T1000 (cell line): Measurements from ENCODE around the gene UPK1B.
"Not testable (repeated sequence)": the region's sequence is repeated elsewhere in the genome, so short reads cannot be mapped to it uniquely, and the experiment has no call there.

Experiments
- DNase-seq: peaks from one replicate; lab custom pipeline; 2025; ENCODE audit warnings: mixed read lengths; lab: John Stamatoyannopoulos, UW

Gene UPK1B

DNA sequence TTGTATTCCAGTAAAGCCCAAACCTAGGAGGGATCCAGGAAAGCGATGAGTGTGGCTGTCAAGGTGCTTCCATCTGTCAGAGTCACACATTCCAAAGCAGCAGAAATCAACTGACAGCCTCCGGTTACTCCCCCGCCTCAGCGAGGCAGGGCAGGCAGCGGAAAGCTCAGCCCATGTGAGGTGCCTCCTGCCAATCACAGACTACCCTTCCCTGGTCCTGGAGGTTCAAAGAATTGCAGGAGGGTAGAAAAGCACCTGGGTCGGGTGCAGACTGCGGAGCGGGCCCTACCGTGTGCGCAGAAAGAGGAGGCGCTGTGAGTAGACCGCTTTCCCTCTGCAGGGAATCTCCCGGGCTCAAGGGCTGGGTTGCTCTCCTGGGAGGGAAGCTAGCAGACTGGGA lies at the start of gene UPK1B:
UPK1B (plus strand) TSS at position 274 of the 400 bp plus-strand sequence. CDS start 13,144 bp downstream, outside the sequence.
- no peak for DNase-seq

DNA sequence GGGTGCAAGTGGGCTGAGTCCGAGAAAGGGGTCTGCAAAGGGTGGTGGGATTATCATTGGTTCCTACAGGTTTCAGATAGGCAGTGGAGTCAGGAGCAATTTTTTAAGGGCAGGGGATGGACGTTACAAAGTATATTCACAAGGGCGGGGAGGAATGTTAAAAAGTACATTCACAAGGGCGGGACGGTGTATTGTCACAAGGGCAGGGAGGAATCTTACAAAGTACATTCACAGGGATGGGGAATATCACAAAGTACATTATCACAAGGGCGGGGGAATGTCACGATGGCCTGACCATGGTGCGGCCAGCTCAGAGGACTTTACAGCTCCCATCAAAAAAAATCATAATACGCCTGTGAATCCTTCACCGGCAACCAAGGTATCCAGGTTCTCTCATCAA lies 48.1 kb upstream of the UPK1B start:
- no peak for DNase-seq

DNA sequence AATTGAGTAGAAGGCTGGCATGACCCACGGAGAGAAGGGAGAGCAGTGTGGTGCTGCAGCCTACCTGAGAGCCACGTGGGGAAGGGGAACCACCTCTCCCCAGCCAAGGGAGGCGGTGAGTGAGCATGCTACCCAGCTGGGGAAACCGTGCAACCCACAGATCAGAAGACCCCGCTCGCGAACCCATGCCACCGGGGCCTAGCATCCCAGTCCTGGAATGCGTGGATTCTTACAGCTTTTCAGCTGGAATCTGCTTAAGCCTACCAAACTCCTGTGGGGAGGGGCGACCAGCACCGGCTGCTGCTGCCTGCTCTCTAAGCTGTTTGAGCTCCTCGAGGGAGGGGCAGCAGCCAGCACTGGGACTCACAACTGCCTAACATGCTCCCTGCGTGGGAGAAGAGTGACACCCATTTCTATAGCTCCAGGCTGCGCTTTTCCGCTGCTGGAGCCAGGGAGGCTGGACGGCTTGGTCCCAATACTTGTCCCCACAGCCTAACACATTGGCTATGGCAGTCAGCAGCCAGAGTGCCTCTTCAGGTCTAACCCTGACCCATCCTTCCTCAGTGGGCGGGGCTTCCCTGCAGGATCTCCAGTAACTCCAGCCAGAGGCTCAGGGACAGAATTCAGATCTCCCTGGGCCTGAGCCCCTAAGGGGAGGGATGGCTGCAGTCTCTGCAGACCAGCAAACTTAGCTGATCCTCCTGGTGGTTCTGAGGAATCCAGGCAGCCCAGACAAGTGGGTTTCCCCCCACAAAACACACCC lies 47.5 kb upstream of the UPK1B start:
- no peak for DNase-seq

DNA sequence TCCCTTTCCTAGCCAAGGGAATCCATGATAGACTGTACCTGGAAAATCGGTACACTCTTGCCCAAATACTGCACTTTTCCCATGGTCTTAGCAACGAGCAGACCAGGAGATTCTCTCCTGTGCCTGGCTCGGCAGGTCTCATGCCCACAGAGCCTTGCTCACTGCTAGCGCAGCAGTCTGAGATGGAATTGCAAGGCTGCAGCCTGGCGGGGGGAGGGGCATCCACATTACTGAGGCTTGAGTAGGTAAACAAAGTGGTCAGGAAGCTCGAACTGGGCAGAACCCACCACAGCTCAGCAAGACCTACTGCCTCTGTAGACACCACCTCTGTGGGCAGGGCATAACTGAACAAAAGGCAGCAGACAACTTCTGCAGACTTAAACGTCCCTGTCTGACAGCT lies 43.1 kb upstream of the UPK1B start:
- DNase-seq, result not testable (repeated sequence)

DNA sequence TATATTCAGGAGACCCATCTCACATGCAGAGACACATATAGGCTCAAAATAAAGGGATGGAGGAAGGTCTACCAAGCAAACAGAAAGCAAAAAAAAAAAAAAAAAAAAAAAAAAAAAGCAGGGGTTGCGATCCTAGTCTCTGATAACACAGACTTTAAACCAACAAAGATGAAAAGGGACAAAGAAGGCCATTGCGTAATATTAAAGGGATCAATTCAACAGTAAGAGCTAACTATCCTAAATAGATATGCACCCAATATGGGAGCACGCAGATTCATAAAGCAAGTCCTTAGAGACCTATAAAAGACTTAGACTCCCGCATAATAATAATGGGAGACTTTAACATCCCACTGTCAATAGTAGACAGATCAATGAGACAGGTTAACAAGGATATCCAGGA lies 41.1 kb upstream of the UPK1B start:
- not testable (repeated sequence) for DNase-seq

DNA sequence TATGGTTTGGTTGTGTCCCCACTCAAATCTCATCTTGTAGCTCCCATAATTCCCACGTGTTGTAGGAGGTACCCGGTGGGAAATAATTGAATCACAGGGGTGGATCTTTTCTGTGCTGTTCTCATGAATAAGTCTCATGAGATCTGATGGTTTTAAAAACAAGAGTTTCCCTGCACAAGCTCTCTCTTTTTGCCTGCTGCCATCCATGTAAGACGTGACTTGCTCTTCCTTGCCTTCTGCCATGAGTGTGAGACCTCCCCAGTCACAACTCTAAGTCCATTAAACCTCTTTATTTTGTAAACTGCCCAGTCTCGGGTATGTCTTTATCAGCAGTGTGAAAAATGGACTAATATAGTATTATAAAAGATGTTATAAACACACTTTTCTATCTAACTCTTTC lies 34.0 kb upstream of the UPK1B start:
- DNase-seq, result not testable (repeated sequence)

DNA sequence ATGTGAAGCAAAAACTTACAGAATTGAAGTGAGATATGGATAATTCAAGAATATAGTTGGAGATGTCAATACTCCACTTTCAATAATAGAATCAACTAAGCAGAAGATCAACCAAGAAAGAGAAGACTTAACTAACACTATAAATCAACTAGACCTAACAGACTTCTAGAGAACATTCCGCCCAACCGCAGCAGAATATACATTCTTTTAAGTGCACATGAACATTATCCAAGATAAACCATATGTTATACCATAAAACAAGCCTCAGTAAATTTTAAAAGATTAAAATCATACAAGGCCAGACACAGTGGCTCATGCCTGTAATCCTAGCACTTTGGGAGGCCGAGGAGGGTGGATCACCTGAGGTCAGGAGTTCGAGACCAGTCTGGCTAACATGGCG lies 32.9 kb upstream of the UPK1B start:
- DNase-seq, result no peak

DNA sequence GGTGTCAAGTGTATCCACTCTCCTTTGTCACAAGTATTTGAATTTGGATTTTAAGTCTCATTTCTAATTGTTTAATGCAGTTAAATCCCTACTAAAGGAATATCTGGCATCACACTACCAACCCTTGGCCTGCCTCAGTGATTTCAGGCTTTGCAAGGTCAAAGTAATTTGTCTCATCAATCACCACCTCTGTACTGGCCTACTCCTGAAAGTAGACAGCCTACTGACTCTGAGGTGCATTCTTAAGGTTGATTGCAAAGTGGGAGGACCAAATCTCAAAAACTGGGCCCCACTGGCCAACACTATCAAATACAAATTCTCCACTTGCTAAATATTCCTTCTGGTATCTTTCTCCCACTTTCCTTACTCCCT lies 28.3 kb upstream of the UPK1B start:
- DNase-seq, result no peak

DNA sequence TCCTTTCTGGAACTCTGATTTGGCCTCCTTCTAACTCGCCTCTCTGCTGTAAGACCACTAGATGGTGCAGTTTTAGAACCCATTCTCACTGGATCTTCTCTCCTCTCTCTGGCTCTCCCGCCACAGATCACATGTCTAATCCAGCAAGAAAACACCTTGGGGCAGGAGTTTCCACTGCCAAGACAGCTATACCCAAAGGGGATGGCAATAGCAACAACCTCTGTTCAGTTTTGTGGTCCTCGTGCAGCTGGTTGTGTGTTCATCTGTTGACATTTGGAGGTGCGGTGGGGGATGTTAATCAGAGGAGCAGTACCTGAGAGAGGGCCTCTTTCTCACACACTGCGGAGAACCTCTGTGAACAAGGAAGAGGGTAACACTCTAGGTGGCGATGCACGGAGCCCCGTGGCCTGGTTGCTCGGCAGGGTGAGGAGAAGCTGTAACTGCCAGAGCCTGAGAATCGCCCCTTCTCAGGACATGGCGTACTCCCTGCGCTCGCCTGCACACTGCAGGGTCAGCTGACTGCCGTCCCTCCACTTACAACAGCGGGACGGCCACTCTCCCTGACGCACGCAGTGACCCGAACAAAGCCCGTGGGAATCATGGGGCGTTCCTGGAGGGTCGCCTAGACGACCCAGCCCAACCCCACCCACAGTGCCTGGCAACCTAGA lies 27.8 kb upstream of the UPK1B start, which contains the start of gene TEX55:
TEX55 (plus strand) TSS at position 666 of the 668 bp plus-strand sequence. CDS start 25 bp downstream, outside the sequence.
- peak; percentile 15 for DNase-seq

DNA sequence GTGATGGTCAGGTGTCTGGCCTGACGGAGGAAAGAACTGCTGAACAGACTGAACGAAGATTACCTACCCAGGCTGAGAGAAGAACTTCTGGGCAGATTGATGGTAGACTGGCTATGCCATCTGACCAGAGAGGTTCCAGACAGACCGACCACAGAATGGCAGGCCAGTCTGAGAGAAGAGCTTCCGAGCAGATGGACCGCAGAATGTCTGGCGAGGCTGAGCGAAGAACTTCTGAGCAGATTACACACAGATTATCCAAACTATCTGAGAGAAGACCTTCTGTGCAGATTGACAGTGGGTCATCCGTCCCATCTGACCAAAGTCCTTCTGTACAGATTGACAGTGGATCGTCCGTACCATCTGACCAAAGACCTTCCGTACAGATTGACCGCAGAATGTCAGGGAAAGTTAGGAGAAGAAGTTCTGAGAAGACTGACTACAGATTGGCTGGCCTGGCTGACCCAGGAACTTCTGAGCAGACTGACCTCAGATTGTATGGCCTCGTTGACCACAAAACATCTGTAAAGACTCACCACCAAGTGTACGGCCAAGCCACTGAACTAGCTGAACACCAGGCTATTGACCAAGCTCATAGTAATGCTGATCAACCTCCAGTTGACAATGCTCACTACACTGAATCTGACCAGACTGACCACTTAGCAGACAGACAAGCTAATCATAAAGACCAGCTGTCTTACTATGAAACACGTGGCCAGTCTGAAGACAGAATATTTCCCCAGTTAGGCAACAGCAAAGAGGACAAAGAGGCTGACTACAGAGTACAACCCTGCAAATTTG lies 26.6 kb upstream of the UPK1B start:
- no peak for DNase-seq

DNA sequence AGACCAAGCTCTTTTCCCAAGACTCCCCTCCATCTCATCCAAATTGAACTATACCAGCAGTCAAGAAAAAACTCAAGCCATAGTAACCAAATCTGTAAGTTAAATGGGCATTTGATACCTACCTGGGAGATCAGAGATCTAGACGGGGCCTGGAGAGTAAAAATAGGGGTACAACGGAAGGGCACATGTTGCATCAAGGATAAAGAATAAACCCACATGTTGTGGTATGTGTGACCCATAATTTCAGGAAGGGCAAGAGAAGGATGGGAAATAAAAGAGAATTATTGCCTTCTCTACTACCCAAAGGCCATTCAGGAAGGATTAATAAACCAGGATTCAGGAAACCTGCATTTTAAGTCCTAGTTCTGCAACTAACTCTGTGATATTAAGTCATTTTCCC lies 25.9 kb upstream of the UPK1B start:
- DNase-seq, result no peak

DNA sequence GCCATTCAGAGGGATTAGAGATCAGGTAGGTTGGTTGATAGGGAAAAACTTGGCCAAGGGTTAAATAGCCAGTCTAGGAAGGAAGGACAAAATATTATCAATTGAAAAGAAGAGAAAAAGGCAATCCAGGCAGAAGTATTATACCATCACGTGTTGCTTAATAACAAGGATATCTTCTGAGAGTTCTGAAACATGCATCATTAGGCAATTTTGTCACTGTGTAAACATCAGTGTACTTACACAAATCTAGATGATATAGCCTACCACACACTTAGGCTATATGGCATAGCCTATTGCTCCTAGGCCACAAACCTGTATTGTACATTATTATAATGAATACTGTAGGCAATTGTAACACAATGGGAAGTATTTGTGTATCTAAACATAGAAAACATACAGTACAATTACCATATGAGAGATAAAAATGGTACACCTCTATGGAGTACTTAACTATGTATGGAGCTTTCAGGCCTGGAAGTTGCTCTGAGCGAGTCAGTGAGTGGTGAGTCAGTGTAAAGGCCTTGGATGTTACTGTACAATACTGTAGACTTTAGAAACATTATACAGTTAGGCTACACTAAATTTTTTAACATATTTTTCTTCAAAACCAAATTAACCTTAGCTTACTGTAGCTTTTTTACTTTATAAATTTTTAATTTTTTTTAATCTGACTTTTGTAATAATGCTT lies 24.8 kb upstream of the UPK1B start:
- no peak for DNase-seq

DNA sequence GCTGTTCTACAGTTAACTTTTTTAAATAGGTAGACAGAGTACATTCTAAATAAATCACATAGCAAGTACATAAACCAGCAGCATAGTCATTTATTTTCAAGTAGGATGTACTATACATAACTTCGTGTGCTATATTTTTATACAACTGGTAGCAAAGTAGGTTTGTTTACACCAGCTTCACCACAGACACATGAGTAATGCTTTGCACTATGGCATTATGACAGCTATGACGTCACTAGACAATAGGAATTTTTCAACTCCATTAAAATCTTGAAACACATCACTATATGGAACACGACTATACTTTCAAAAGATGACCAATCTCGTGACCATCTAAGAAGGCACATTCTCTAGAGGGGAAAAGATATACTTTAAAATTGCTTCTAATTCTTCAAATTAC lies 23.9 kb upstream of the UPK1B start:
- DNase-seq, result no peak

DNA sequence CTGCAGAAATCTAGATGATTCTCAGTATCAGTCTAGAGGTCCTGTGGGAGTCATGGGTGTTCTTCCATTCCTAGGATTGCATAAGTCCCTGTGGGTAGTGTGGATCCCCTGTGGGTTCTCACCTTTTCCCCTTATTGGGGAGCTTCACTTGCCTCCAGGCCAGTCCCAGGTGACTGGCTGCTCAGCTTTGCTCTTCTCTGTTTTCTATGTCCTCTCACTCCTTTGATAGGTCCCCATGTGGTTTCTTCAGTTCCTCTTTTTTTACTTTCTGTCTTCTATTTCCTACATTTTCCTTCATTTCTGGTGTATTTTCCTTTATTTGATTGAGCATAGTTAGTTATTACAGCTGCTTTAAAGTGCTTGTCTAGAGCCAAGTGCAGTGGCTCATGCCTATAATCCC lies 16.5 kb upstream of the UPK1B start:
- DNase-seq, result no peak

DNA sequence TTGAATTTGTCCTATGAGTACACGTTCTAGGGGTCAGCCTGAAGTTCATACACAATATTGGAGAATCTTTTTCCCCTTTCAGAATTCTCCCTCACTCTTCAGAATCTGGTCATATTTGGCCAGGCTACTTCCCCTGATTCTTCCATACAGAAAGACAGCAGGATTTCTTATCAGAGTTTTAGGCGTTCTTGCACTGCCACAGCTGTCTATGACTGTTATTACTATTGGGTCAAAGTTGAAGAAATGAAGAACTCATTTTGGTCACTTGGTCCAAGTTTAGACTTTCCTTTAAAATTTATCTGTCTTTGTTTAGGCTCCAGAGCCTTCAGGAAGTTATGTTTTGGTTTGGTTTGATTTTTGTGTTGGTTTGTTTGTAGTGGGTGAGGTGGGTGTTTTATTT lies 15.4 kb upstream of the UPK1B start:
- no peak for DNase-seq

DNA sequence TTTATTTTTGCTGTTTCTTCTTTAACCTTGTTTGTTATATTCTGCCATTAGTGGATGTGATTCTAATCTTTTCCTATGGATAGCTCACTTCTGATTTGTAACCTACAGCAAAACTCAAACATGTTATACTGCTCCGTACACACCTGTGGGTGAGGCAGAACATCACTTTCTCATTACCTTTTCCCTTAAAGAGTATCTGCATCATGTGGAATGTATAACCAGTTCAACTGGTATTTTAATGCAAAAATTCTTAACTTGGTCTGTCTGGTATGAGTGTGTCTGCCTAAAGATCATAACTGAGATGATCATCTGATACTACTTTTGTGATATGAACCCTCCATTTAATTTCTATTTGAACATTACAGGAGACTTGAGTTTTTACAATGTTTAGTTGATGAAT lies 13.0 kb upstream of the UPK1B start:
- DNase-seq, result no peak

DNA sequence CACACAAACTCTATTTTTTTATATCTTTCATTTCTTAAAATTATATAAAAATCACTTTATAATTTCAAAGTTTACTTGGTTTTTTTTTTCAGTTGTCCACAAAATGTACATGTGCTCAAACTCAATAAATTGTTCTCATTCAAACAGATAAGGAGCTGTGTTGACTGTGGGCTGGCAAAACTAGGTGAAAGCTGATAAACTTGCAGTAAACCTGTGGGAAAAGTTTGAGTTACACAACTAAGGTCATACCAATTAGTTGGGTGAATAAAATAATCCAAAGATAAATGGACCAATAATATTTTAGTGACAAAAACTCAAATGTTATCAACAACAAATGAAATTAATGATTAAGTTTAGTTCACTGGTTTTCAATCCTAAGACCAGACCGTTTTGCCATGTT lies 12.6 kb upstream of the UPK1B start:
- no peak for DNase-seq

DNA sequence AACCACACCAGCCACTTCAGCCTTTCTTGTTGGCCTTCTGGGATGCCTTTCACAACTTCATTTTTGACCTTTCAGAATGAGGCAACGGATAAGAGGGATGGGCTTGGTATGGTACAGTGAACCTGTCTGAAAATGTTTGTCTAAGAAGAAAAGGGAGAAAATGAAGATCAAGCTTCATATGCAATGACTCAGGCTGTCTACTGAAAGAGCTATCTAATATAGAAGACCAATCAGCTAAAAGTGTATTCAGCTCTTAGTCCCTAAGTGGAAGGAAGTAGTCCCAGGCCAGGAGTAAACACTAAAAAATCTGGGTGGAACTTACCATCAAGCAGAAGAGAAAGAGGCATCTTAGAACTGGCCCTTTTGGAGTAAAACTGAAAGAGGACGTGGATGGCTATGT lies 12.2 kb upstream of the UPK1B start:
- DNase-seq, result no peak

DNA sequence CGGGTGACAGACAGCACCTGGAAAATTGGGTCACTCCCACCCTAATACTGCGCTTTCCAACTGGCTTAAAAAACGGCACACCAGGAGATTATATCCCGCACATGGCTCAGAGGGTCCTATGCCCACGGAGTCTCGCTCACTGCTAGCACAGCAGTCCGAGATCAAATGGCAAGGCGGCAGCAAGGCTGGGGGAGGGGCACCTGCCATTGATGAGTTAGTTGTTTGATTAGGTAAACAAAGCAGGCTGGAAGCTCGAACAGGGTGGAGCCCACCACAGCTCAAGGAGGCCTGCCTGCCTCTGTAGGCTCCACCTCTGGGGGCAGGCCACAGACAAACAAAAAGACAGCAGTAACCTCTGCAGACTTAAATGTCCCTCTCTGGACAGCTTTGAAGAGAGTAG lies 8.7 kb upstream of the UPK1B start:
- not testable (repeated sequence) for DNase-seq

DNA sequence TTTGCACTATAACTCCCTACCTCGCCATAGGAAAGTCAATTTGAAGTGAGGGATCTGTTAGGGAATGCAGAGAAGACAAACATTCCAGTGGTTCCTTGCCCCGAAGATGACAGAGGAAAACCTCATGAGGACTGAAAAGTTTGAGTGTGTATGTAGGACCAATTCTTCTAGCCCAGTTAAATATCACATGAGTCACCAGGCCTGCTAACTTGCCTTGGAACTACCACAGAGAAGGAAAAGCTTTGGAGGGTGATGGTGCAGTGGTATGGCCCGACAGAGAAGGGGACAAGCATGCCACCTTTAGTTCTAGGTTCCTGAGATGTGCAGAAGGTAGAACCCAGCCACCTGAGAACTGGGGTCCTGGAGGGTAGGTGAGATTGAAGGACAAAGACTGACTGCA lies 2.6 kb upstream of the UPK1B start:
- no peak for DNase-seq

DNA sequence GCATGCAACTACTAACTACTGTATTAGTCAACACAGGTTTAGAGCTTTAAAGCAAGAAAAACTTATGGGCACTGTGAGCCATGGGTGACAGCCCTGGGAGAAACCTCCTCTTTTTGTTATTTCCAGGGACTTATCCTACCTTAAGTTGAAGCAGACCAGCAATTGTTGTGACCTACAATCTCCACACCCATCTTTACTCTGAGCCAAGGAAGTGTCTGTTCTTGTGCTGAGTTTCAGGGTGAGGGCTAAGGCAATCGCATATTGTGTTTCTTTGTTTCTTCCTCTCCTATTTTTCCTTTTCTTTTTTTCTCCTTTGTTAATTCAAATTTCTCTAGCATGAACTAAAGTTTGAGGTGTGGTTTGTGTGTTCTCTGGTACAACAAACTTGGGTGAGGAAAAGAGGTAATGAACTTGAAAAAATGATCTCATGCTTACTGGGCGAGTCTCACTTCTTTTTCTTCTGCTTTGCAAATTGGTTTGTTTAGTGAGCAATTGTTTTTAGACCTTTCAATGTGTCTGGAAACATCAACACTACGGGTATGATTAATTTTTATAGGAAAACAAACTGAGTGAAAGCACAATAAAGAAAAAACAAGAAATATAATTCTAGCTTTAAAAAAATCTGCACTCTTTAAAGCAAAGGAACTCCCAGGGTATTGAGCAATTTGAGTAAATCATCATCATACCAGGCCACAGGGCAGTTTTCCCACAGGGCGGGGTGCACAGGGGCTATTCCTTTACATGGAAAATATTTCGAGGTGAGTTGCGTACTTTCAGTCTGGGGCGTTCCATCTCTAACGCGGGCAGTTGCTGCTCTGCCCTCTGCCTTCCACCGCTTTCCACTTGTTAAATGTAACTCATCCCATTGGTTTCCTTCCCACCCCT lies 2.7 kb downstream of the UPK1B start:
- DNase-seq, result peak; percentile 28
